ENCODE data around the gene LIMCH1.
"Not testable (repeated sequence)": the region's sequence is repeated elsewhere in the genome, so short reads cannot be mapped to it uniquely, and the experiment has no call there.

LIMCH1 gene, protein sequence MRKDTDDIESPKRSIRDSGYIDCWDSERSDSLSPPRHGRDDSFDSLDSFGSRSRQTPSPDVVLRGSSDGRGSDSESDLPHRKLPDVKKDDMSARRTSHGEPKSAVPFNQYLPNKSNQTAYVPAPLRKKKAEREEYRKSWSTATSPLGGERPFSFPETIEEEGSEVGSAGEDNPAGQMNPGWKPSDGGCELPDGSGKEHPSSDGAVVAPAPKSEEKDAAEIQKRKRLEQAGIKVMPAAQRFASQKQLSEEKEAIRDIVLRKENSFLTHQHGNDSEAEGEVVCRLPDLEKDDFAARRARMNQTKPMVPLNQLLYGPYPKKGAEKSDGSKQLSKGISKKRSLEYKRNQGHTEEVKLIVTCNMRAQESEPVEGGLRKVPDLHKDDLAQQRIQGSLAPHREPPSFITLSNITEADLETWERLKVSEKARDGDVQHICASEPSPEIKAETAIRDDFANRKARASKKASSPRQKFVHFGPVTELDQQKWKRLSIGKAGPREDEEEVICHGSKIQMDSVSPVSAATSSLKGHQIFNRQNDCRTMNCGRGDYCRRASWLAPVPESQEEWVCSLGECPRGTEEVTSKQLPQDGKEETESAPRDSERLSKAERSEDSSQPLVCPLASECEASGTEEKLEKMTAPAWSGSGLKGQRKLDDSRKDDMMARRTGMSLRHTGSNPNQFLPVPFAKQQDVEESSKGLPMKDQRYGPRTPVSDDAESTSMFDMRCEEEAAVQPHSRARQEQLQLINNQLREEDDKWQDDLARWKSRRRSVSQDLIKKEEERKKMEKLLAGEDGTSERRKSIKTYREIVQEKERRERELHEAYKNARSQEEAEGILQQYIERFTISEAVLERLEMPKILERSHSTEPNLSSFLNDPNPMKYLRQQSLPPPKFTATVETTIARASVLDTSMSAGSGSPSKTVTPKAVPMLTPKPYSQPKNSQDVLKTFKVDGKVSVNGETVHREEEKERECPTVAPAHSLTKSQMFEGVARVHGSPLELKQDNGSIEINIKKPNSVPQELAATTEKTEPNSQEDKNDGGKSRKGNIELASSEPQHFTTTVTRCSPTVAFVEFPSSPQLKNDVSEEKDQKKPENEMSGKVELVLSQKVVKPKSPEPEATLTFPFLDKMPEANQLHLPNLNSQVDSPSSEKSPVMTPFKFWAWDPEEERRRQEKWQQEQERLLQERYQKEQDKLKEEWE (N-terminal part only)

DNA sequence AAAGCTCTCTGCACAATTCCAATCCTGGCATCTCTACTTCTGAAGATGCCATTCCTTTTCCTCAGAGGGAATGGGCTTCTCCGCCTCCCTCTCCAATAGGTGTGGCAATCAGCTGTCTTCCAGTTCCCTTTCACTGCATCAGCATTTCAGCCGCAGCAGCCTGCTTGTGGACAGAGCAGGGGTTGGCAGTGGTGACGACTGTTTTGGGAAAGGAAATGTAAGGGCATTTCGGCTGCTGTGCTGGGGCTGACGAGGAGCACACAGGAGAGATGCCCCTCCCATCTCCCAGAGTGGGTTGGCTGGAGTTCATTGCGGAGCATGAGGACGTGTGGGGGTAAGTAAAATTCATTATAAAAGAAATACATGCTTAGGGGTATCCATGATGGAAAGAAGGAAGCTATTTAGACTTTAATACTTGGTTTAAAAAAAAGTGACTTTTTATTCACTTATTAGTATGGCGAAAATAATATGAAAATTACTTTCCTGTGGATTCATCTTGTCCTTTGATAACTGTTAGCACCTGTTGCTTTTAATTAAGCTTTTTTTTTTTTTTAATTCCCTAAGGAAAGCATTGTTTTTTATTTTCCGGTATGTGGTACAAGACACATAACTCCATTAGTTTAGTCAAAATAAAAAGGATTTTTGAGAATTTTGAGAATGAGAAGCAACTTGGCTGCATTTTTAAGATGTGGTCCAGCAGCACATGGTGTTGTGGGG is at the start of gene LIMCH1:
LIMCH1 (plus strand) TSS at position 141 of the 717 bp plus-strand sequence. CDS start 67,839 bp downstream, outside the sequence.
- FAIRE-seq = no peak

DNA sequence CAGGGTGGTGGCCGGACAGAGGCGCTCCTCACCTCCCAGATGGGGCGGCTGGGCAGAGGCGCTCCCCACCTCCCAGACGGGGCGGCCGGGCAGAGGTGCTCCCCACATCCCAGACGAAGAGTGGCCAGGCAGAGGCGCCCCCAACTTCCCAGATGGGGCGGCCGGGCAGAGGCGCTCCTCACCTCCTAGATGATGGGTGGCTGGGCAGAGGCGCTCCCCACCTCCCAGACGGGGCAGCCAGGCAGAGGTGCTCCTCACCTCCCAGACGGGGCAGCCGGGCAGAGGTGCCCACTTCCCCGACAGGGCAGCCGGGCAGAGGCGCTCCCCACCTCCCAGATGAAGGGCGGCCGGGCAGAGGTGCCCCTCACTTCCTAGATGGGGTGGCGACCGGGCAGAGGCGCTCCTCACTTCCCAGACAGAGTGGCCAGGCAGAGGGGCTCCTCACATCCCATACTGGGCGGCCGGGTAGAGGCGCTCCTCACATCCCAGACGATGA is 46.8 kb upstream of the LIMCH1 start:
- FAIRE-seq = not testable (repeated sequence)

DNA sequence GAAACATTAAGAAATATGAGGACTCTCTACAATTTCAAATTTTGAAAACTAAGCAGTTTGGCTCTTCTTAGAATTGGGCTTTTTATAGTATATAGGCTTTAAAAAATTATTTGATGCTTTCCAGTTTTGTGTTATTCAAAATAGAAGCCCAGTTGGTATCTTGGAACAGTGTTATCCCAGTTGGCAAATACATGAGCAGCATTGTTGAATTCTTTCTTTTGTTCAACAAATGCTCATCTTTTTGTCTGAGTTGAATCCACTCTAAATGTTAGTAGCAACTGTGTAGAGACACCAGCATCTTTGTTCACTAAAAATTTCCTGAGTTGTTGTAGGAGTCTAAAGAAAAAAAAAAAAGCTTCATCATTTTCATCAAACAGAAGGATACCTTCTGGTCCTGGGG is 41.0 kb upstream of the LIMCH1 start:
- no peak for FAIRE-seq

DNA sequence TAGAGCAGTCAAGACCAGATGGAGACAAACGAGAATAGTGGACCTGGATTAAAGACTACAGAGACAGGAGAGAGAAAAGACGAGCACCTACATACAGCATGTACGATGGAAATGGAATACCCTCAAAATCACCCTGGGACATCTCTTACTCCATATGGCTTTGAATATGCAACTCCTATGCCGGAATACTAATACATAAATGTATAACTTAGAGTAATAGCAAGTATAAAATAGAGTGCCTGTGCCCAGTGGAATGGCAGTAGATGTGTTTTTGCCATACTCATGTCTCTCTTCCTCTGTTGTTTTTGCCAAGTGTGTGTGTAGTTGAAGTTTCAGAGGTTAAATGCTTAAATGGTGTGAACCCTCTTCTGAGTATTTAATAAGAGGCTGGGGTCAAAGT is 39.8 kb upstream of the LIMCH1 start:
- no peak for FAIRE-seq

DNA sequence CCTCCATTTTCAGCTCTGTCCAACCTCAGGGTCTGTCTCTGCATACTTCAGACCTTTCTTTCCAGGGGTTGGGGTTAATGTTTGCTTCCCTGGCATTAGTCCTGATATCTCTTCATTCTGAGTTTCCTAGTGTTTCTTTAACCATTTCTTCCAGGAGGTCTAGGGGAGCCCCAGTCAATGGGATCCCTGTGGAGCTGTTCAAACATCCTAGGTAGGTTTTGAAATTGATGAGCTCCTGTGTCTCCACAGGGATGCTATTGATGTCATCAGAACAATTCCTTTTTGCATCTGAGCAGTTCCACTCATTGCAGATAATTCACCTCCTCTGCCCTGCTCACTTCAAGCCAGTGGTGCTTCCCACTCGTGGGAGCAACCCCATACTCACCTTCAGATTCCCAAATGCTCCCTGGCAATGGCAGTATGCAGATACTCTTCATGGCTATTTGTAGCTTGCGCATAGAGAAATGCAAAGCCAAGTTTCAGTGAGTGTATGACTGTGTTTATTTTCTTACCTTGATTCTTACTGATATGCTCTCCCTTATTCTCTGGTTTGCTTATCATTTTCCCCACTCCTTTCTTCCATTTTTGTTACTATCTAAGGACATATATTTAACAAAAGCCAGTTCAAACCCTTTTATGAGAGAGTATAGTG is 33.7 kb upstream of the LIMCH1 start:
- no peak for FAIRE-seq

DNA sequence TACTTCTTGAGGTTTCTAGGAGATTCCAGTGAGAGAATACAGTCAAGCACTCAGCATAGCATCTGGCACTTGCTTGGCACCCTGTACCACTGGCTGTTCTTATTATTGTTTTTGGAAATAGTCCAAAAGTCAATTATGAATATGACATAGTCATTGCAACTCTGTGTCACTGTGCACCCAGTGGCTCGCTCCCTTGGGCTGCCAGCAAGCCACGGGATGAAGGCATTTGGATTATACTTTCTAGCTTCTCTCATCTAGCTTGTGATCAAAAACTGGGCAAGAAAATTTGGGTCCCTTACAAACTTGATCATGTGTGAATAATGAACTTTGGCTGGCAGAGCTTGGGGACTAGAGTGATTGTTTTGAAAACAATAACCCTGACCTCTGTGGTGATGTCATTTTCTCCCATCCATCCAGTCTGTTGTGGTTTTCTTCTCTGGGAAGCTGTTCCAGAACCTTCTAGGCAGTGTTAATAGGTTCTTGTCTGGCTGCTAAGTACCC is 32.7 kb upstream of the LIMCH1 start:
- FAIRE-seq = no peak

DNA sequence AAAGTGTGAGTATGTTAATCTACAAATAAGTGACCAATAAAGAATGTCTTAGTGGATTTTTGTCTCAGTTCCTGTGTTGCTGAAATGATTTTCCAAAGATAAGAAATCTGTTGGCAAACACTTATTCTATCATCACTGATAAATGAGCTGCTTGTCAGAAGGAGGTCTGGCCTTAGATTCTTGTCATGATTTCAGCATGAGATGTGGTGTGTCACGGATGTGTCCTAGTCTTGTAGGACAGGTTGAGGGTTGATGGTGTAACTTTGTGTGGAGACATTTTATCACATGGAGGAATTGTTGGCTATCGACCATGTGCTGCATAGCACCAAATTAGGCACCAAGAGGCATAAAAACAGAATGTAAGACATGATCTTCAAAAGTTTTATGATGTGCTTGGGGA is 31.8 kb upstream of the LIMCH1 start:
- no peak for FAIRE-seq

DNA sequence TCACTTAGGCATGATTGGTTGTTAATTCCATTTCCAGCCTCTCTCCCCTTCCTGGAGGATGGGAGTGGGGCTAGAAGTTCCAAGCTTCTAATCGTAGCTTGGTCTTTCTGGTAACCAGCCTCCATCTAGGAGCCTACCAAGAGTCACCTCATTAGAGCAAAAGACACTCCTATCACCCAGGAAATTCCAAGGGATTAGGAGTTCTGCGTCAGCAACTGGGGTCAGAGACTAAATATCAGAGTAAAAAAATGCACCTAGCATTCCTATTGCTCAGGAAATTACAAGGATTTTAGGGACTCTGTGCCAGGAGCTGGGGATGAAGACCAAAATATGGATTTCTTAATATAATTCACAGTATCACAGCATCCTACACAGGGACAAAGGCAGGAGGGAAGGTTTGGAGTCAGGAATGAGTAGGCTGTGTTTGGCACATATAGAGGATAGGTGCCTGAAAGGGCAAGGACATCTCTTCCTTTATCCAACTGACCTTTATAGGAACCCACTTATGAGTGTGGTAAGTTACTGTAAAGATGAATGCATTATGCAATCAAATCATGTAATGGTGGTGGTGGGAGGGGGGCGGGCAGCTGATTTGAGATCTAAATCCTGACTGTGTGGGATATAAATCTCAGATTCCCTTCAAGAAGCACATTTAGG is 30.5 kb upstream of the LIMCH1 start:
- no peak for FAIRE-seq

DNA sequence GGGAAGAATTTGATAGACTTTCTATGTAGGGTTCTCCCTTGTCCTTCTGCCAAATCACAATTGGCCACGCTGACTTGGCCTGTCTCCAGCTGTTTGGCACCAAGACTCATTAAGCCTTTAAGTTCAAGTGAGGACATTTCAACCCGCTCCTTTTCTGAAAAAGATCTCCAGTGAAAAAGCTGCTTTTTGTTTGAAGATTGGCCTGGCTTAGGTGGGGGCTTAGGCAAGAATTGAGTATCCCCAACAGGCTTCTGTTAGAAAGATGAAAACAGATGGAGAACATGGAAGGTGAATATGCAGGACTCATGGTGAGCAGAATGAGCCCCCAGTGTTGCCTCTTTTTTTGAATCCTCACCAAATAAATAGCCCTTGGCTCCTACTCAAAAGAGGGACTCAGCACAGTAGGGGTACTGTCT is 28.5 kb upstream of the LIMCH1 start:
- no peak for FAIRE-seq

DNA sequence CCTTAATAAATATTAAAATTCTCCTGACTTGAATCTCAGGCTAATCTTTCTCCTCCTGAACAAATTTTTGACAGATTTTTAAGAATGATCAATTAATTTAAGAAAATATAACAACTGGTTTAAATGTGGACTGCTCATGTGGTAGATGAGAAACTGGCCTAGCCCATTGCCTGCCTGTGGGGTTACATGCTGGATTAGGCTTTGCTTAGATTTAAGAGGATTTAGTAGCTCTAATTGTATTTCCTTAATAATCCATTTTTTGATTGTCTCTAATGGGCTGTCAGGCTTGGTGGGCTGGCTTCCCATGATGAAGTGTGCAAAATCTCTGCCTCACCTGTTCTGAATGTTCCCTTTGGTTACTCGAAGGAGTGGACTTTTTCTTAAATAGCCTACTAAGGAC is 27.8 kb upstream of the LIMCH1 start:
- FAIRE-seq = no peak

DNA sequence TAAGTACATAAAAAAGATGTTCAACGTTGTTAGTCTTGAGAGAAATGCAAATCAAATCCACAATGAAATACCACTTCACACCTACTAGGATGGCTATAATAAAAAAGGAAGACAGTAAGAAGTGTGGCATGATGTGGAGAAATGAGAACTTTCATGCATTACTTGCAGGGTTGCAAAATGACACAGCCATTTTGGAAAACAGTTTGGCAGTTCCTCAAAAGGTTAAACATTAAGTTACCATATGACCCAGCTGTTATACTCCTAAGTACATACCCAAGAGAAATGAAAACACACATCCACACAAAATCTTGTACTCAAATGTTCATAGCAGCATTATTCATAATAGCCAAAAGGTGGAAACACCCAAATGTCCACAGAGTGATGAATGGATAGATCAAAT is 25.8 kb upstream of the LIMCH1 start:
- no peak for FAIRE-seq

DNA sequence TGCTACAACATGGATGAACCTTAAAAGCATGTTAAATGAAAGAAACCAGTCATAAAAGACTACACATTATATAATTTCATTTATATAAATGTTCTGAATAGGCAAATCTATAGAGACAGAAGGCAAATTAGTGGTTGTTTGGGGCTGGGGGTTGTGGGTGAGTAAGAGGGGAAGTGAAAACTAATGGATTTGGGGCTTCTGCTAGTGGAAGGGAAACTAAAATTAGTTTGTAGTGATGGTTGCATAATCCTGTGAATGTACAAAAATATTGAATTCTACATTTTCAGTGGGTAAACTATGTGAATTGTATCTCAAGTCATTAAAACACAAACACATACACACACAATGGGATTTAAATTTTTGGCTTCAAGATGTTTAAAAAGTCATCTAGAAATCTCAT is 25.4 kb upstream of the LIMCH1 start:
- no peak for FAIRE-seq

DNA sequence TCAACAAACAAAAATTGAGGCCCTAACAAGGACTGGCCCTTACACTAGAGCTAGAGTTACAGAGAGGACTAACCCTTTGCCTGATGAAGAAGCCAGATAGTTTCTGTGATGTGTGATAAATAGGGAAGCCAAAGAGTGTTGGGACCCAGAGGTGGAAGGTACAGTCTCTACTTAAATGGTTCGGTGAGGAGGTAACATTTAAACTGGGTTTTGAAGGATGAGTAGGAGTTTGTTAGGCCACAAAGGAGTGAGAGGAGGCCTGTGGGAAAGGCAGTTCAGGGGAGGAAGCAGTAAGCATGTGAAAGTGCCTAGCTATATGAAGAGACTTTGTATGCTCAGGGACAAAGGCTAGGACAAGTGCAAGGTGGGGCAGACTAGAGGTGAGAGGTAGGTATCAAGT is 23.8 kb upstream of the LIMCH1 start:
- FAIRE-seq = no peak

DNA sequence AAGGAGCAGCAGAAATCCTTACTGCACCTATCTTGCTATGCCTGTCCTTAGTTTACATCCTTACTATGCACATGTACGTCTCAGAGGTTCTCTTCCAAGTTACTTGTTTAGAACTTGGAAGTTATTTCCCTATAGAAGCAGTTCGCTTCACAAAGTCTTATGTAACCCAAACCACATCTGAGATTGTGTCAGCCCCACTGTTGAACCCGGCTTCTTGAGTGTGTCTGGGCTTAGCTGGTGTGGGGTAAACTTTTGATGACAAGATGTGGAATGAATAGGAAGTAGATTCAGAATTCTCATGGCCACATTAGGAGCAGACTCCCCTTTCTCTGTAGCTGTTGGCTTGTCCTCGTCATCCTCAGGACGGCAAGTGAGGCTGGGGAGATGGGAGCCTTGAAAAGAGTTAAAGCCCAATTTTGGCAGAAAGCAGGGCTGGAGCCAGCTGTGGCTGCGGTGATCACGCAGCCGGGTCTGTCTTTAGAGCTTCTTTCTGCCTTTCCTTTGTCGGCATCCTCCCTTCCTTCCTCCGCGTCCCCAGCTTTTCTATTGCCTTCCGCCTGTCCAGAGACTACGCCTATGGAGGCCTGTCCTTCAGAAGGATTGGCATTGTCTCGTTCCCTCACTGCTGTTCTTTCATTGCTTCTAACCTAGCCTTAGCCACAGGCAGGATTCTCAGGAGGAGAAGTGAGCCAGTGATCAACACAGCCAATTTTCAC is 23.0 kb upstream of the LIMCH1 start:
- no peak for FAIRE-seq

DNA sequence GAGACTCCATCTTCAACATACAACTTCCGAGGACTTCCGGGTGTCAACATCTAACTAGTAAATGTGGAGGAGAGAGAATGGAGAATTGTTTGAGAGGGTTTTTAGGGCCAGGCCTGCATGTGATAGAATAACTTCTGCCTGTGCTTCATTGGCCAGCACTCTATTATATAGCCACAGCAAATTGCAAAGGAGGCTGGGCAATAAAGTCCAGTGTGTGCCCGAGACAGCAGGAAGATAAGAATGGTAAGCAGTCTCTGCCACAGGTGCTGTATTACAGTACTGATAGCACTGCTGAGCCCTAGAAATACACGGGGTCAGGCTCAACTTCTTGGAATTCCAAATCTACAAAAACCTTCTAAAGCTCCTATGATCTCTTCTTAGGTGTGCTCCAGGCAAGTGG is 20.8 kb upstream of the LIMCH1 start:
- no peak for FAIRE-seq

DNA sequence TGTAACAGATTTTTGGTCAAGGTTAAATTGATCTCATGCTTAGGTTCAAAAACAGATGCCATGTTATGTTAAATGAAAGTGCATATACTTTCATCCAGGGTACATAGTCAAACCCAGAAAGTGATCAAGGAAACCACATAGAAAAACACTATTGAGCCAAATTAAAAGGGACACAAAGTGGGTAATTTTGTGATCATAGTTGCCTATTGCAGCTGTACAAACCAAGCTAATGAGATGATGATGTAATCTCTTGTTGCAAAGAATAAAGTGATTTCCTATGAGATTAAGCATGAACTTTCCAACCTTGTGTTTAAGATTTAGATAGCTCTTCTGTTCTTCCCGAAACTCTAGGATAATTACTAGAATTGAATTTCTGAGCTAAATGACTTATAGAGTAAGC is 20.2 kb upstream of the LIMCH1 start:
- FAIRE-seq = no peak

DNA sequence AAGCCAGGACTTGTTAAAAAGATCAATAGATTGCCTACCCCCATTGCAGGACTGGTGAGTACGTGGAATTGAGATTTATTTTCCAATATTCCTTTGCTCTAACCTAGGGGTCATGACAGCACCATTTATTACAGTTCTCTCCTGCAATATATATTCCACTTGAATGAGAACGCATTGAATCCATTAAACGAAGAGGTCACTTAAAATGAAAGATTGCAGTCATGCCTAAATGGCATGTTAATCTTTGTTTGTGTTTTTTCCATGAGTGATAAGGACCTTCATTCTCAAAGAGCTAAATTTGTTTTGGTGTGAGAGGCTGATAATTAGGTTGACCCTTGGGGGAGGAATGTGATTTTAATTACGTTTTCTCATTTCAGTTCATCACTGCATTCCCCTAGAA is 13.5 kb upstream of the LIMCH1 start:
- FAIRE-seq = no peak

DNA sequence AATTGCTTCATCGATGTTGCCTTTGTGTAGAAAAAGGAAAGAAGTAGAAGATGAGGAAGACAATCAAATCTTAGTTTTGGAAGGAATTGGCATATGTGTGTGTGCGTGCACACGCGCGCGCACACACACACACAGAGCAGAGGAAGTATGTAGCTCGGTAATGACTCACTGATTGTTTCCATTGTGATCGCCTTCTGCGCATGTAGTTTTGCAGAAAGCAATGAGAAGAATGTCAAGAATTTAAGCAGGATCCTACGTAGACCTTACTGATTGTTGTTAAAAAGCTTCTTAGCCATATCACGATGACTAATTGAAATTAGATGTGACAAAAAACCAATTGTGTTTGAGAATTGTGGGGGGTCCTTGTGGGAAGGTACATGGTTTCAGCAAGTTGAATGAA is 12.8 kb upstream of the LIMCH1 start:
- no peak for FAIRE-seq

DNA sequence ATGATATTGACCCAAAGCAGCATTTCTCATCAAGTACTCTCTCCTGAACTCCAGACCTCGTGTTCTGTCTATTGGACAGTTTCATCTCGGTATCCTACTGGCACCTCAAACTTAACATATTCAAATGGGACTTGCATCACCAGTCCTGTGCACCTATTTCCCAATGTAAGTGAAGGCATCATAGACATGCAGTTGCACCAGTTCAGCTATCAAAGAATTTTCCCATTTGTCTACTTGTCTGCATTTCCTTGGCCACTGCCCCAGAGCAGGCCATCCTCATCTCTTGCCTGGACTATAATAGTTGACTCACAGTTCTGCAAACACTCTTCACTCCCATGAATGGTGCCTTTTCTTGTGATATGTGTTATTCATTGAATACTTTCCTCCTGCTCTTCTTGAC is 11.3 kb upstream of the LIMCH1 start:
- no peak for FAIRE-seq

DNA sequence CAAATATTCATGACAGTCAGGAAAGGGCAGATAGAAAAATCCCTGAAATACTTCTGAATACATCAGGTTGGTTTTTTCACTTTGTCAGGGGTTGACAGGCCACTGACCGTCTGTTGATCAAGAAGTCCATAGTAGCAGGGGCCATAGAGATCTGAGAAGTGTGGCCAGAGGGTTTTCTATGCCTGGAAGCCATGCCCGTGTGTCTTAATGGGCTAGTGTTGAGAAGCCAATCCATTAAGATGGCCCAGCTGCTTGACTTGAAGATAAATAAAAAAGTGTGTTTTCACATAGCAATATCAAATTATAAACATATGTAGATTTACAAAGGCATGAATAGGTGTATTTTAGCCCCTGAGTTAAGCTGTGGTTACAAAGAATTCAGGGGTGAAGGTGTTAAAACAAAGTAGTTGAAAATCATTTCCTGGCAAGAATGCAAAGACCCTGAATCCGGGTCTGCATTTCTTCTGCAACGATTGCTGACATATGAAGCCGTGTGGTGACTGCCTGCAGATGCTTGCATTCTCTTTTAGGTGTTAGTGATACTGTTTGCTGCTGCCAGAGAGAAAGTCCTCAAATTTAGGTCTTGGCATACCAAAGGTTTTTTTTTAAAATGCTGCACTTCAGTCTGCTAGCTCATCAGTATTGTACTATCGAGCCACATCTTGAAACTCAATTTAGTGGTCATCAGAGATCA is 9.3 kb upstream of the LIMCH1 start:
- FAIRE-seq = no peak

Data from colon (tissue), 2 donors.